ENCODE data around the gene SLC30A7.
"Not testable (repeated sequence)": the region's sequence is repeated elsewhere in the genome, so short reads cannot be mapped to it uniquely, and the experiment has no call there.

Gene SLC30A7

DNA sequence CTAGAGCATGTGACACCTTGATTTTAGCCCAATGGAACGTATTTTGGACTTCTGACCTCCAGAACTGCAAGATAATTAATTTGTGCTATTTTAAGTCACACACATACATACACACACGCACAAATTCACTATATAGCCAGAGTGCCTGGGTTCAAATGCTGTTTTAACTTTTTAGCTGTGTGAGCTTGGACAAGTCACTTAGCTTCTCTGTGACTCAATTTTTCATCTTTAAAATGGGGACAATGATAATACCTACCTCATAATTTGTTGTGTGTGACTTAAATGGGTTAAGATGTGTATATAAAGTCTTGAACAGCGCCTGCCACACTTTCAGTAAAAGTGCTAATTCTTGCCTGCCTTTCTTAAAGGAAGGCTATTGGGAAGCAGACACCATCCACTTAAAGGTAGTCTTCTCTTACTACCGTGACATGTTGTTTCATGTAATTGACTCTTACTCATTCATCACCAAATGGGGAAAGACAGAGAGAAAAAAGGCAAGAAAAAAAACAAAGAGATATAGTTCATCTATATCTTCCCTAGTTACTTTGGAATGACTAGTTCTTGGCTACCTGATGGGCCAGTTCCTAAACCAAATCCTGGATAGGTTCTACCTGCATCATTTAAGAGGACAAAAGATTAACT, 56.3 kb downstream of the SLC30A7 start:
- H3K4me3 ChIP-seq (ENCODE audit: low read depth, low read length), result no peak overlapping the region
- TF ChIP-seq, protein P1, sequence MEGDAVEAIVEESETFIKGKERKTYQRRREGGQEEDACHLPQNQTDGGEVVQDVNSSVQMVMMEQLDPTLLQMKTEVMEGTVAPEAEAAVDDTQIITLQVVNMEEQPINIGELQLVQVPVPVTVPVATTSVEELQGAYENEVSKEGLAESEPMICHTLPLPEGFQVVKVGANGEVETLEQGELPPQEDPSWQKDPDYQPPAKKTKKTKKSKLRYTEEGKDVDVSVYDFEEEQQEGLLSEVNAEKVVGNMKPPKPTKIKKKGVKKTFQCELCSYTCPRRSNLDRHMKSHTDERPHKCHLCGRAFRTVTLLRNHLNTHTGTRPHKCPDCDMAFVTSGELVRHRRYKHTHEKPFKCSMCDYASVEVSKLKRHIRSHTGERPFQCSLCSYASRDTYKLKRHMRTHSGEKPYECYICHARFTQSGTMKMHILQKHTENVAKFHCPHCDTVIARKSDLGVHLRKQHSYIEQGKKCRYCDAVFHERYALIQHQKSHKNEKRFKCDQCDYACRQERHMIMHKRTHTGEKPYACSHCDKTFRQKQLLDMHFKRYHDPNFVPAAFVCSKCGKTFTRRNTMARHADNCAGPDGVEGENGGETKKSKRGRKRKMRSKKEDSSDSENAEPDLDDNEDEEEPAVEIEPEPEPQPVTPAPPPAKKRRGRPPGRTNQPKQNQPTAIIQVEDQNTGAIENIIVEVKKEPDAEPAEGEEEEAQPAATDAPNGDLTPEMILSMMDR (IDR thresholded peaks at IDR 0.05; ENCODE audit: low read depth, low read length), result no peak

GRCh38 chr1:100952970-100953369, 57.1 kb downstream of the SLC30A7 start:
- not testable (repeated sequence) for H3K4me3 ChIP-seq (ENCODE audit: low read depth, low read length)

DNA sequence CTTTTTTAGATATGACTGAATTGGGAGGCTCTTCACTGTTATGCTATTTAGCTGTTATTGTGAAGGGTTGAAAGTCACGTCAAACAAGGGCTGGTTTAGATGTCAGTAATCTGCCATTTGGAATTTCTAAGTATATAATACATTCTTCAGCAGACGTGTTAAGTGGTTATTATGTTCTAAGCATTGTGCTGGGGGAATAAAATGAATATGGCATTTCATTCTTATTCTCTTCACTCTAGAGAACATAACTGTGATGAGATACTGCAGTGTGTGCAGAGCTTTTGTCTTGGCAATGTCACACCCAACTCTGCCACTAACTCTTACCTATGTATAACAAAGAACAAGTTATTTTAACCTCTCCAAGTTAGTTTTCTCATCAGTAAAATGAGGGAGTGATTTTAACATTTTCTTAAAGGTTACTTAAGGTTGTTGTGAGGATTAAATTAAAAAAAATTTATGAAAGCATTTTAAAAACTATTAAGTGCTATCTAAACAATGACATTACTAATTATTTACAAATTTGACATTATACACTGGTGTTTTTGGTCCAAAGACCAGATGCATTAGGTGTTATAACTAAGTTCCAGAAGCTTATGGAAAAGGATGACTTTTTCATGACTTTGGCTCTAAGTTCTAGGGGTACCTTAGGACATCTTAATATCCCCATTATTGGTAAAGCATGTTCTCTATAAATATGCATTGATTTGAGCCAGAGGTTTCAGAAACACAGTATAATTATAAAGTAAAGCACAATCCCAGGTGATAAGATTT, 58.3 kb downstream of the SLC30A7 start:
- TF ChIP-seq, protein P1 (IDR thresholded peaks at IDR 0.05; ENCODE audit: low read depth, low read length), result no peak
- no peak overlapping the region for H3K4me3 ChIP-seq (ENCODE audit: low read depth, low read length)

- TF ChIP-seq, protein P1 (IDR thresholded peaks at IDR 0.05; ENCODE audit: low read depth, low read length), result no peak
- H3K4me3 ChIP-seq (ENCODE audit: low read depth, low read length), result no peak overlapping the region
Measured at GRCh38 chr1:100955322-100955721, 59.4 kb downstream of the SLC30A7 start.

DNA sequence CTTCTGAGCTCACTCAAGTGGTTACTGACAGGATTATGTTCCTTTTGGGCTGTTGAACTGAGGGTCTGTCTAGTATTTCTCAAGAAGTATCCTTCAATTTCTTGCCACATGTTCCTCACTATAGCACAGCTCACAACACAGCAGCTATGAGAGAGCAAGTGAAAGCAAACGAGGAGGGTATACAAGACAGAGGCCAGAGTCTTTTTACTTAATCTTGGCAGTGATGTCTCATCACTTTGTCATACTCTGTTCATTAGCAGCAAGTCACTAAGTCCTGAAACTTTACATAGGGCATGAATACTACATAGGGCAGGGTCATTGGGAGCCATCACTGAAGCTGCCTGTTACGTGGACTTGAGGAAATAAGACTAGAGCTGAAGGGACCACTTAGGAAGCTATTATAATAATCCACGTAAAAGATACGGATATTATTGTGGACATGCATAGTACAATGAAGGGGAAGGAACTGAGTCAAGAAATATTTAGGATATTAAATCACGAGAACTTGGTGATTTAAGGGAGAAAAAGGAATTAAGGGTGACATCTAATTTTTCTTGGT, 63.7 kb downstream of the SLC30A7 start:
- TF ChIP-seq, protein P1 (IDR thresholded peaks at IDR 0.05; ENCODE audit: low read depth, low read length), result no peak
- no peak overlapping the region for H3K4me3 ChIP-seq (ENCODE audit: low read depth, low read length)

DNA sequence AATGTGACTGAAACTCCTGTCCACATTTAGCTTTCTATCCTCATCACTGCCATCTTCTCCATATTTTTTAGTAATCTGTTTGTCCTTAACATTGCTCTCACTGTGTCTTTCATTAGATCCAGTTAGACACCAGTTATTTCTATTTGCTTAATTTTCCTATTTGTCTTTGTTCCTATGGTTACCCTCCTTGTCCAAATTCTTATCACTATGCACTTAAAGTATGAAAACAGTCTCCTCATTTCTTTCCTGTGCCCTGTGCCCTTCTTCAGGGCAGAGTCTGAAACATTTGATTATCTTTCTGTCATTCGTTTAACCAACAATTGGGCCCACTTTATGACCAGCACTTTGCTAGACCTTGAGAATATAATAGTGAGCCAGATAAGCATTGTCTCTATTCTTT, 64.2 kb downstream of the SLC30A7 start:
- TF ChIP-seq, protein P1 (IDR thresholded peaks at IDR 0.05; ENCODE audit: low read depth, low read length), result no peak
- no peak overlapping the region for H3K4me3 ChIP-seq (ENCODE audit: low read depth, low read length)

GRCh38 chr1:100968621-100969020, 72.7 kb downstream of the SLC30A7 start:
- TF ChIP-seq, protein P1 (IDR thresholded peaks at IDR 0.05; ENCODE audit: low read depth, low read length), result no peak
- H3K4me3 ChIP-seq (ENCODE audit: low read depth, low read length), result no peak overlapping the region
